GM10266 (cell line): ENCODE data around the gene TAF4.
"Not testable (repeated sequence)": the region's sequence is repeated elsewhere in the genome, so short reads cannot be mapped to it uniquely, and the experiment has no call there.

Experiments used
- DNase-seq: peaks from one replicate; pipeline ENCODE4 v3.0.0; 2012; ENCODE audit errors: extremely low spot score
- CTCF ChIP-seq: IDR thresholded peaks from 2 replicates; pipeline ENCODE4 v1.5.1; 2012; ENCODE audit warnings: mild to moderate bottlenecking, low read depth; ENCODE audit not compliant: control insufficient read depth, insufficient read depth; ENCODE audit errors: missing control alignments

The TAF4 gene

GRCh38 chr20:61989741-61990140, 75.9 kb downstream of the TAF4 start:
- no peak for DNase-seq
- TF ChIP-seq CTCF: no peak

GRCh38 chr20:61988665-61989064, 77.0 kb downstream of the TAF4 start:
- DNase-seq: no peak
- no peak for TF ChIP-seq CTCF

DNA sequence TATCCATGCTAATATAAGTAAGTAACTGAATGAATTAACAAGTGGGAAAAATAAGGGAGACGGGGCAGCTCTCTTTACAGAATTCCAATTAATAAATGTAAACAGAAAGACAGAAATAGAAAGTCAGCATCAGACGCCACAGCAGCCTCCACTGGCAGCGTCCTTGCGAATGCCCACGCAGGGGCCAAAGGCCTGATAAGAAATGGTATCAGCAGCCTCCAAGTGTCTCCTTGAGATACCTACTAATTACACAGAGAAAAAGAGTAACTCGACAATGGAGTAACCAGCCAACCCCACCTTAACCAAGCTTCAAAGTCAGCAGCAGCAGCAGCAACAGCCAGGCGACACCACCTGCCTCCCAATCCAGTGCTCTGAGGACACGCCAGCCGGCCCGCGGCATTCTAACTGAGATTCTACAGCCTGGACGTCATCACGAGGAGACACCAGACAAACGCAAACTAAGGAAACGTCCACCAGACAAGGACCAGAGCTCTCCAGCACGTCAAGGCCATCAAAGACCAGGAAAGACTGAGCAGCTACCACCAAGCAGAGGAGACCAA, 78.8 kb downstream of the TAF4 start:
- no peak for TF ChIP-seq CTCF
- DNase-seq: no peak

DNA sequence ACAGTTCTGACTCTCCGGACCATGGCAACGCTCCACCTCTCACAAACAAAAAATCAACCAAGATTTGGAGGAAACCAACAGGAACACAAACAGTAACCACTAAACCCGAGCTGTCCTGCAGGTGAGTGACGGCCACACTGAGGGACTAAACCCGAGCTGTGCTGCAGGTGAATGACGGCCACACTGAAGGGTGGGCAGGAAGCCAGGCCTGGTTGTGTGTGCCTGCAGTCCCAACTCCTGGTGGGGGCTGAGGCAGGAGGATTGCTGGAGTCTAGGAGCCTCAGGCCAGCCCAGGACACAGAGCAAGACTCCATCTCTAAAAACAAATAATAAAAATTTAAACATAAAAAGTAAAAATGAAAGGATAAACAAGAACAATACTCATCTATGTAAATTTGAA, 80.6 kb downstream of the TAF4 start:
- TF ChIP-seq CTCF: no peak
- DNase-seq: no peak

GRCh38 chr20:61984431-61984830, 81.2 kb downstream of the TAF4 start:
- DNase-seq: not testable (repeated sequence)

- DNase-seq: no peak
- no peak for TF ChIP-seq CTCF
Observed at GRCh38 chr20:61983965-61984364, 81.7 kb downstream of the TAF4 start.

DNA sequence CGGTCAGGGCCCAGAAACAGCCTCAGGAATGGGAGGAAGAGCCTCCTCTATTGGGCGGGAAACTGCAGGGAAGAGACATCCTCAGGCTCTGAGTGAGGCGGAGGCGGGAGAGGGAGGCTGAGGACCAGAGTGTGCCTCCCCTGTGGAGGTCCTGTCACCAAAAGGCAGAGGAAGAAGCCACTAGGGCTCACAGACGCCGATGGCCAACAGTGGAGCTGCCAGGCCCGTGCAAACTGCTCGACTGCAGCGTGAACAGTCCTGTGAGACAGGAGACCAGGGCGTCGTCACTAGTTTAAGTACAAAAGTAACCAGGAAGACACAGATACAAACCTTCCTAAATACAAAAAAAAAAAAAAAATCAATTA, 82.7 kb downstream of the TAF4 start:
- TF ChIP-seq CTCF: no peak
- no peak for DNase-seq
